ENCODE results near the gene CDH3. TPM values are rescaled to one million over a fixed set of nuclear protein-coding genes. Genes with fewer than 3 reads are reported as not detected.

The CDH3 gene
- total RNA-seq: 1 to 10 TPM in 1 of 4 donors, under 1 TPM in 1, not detected in 2; 0.34 to 1.5 TPM

DNA sequence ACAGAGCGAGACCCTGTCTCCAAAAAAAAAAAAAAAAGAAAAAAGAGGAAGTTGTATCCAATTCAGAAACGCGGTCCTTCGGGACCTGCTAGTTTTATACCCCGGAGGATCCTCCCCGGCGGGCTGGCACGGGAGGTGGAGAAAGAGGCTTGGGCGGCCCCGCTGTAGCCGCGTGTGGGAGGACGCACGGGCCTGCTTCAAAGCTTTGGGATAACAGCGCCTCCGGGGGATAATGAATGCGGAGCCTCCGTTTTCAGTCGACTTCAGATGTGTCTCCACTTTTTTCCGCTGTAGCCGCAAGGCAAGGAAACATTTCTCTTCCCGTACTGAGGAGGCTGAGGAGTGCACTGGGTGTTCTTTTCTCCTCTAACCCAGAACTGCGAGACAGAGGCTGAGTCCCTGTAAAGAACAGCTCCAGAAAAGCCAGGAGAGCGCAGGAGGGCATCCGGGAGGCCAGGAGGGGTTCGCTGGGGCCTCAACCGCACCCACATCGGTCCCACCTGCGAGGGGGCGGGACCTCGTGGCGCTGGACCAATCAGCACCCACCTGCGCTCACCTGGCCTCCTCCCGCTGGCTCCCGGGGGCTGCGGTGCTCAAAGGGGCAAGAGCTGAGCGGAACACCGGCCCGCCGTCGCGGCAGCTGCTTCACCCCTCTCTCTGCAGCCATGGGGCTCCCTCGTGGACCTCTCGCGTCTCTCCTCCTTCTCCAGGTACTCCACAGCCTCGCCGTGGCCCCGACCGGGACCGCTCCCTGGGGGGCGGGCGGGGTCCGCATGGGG is at the start of gene CDH3:
Gene CDH3 (plus strand): TSS at position 596 of the 779 bp plus-strand sequence. CDS start 70 bp downstream, at position 666.
- TF ChIP-seq, protein P1, sequence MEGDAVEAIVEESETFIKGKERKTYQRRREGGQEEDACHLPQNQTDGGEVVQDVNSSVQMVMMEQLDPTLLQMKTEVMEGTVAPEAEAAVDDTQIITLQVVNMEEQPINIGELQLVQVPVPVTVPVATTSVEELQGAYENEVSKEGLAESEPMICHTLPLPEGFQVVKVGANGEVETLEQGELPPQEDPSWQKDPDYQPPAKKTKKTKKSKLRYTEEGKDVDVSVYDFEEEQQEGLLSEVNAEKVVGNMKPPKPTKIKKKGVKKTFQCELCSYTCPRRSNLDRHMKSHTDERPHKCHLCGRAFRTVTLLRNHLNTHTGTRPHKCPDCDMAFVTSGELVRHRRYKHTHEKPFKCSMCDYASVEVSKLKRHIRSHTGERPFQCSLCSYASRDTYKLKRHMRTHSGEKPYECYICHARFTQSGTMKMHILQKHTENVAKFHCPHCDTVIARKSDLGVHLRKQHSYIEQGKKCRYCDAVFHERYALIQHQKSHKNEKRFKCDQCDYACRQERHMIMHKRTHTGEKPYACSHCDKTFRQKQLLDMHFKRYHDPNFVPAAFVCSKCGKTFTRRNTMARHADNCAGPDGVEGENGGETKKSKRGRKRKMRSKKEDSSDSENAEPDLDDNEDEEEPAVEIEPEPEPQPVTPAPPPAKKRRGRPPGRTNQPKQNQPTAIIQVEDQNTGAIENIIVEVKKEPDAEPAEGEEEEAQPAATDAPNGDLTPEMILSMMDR (IDR thresholded peaks at IDR 0.05; ENCODE audit: low read depth): no peak

DNA sequence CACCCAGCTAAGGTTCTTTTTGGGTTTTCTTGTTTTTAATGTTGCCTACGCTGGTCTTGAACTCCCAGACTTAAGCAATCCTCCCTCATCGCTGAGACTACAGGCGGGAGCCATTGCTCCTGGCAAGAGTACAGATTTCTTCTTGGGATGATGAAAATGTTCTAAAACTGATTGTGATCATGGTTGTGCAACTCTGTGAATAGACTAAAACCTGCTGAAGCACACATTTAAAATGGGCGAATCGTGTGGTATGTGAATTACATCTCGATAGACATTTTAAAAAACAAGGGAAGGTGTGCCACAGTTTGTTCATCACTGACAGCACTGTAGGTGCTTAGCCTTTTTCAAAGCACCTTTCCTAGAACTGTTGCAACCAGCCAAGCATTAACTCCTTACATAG is 48.8 kb upstream of the CDH3 start:
- TF ChIP-seq, protein P1 (IDR thresholded peaks at IDR 0.05; ENCODE audit: low read depth): no peak

DNA sequence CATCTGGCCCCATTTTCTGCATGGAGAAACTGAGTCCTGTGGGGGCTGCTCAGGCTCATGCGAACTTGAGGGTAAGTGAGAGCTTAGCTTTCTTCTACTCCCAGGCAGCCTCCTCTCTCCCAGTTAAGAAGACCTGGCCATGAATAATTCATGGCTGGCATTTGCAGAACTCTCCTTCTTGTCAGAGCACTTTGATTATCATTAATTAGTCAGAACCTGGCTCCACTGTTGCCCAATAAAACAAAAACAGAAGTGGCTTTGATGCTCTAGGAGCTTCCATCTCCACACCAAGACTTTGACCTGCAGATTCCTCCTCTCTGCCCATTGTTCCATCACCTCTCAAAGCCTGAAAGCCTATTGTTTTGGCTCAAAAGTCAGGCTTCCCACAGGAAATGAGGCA is 45.5 kb upstream of the CDH3 start:
- TF ChIP-seq, protein P1 (IDR thresholded peaks at IDR 0.05; ENCODE audit: low read depth): no peak

DNA sequence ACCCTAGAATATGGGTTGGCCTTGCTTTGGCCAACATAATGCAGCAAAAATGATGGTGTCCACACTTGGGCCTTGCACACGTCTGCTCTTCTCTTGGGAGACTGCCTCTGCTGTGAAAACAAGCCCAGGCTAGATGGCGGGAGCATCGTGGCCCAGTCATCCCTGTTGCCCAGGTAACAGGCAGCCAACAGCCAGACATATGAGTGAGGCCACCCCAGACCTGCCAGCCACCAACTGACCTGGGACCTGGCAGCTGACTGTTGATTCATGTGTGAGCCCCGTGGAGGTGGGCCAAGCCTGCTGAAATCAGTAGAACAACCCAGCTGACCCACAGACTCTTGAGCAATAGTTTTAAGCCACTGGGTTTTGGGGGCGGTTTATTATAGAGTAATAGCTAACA is 39.4 kb upstream of the CDH3 start:
- TF ChIP-seq, protein P1 (IDR thresholded peaks at IDR 0.05; ENCODE audit: low read depth): no peak

DNA sequence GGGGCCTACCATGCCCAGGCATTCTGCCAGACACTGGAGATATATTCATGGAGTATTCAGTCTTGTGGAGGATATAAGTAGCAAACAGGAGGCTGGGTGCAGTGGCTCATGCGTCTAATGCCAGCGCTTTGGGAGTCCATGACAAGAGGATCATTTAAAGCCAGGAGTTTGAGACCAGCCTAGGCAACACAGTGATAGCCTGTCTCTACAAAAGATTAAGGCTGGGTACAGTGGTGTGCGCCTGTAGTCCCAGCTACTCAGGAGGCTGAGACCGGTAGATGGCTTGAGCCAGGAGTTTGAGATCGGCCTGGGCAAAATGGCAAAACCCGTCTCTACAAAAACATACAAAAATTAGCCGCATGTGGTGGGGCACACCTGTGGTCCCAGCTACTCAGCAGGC is 37.7 kb upstream of the CDH3 start:
- TF ChIP-seq, protein P1 (IDR thresholded peaks at IDR 0.05; ENCODE audit: low read depth): no peak

DNA sequence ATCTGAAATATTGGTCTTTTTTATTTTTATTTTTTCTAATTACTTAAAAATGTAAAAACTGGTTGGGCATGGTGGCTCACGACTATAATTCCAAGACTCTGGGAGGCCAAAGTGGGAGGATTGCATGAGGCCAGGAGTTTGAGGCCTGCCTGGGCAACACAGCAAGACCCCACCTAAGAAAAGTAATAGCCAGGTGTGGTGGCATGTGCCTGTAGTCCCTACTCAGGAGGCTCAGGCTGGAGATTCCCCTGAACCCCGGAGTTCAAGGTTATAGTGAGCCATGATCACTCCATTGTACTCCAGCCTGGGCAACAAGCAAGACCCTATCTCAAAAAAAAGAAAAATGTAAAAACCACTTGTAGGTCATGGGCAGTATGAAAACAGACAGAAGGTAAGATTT is 36.8 kb upstream of the CDH3 start:
- TF ChIP-seq, protein P1 (IDR thresholded peaks at IDR 0.05; ENCODE audit: low read depth): no peak

DNA sequence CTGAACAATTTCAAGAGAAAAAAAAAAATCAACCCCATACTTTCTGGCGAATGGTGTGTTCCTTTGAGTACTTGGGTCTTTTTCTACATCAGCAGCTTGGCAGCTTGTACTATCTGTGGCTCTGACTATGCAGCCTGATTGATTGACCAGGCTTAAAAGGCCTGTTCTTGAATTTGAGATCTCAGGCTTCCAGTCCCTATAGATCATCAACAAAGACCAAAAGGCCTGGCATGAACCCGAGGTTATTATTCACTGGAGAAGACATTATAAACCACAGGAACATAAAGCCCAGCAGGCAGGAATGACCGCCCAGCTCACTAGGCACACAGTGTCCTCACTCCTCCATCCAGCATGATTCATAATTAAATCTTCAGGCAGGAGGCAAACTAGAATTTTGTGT is 32.1 kb upstream of the CDH3 start:
- TF ChIP-seq, protein P1 (IDR thresholded peaks at IDR 0.05; ENCODE audit: low read depth): no peak

Measured in subcutaneous adipose tissue (tissue), 4 donors.